GM12872 (cell line): Measurements from ENCODE around the gene PGRMC2.
A peak's percentile ranks its signal among the peaks of the same experiment; 100 is the strongest.

Source experiments
- CTCF ChIP-seq: IDR thresholded peaks from 3 replicates; pipeline ENCODE4 v1.5.1; 2011; ENCODE audit warnings: low read depth, mild to moderate bottlenecking, low read length, moderate library complexity; ENCODE audit not compliant: insufficient read depth

Gene PGRMC2

DNA sequence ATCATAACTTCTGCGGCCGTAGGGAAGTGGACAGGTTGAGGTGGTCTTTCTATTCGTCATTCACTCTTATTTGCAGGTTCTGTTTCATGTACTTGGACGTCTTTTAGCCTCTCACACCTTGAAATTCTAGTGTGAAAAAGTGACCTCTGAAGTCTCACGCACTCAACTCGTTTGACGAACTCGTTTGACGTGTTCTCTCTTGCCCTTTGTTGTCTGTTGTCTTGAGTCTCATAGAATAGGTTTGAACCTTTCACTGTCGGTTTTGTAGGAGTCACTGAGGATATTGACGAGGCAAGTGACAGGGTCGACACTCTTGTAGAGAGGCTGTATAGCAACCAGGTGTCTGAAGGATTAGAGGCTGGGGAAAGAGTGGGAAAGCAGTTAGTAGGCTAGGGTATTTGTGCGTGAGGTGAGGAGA is 1.1 kb upstream of the PGRMC2 start:
- no peak for TF ChIP-seq CTCF

GRCh38 chr4:128287871-128288688 is 467 bp upstream of the PGRMC2 start:
- 0 out of 3 replicates have a peak, but pooled peaks have one; percentile 5 for TF ChIP-seq CTCF

DNA sequence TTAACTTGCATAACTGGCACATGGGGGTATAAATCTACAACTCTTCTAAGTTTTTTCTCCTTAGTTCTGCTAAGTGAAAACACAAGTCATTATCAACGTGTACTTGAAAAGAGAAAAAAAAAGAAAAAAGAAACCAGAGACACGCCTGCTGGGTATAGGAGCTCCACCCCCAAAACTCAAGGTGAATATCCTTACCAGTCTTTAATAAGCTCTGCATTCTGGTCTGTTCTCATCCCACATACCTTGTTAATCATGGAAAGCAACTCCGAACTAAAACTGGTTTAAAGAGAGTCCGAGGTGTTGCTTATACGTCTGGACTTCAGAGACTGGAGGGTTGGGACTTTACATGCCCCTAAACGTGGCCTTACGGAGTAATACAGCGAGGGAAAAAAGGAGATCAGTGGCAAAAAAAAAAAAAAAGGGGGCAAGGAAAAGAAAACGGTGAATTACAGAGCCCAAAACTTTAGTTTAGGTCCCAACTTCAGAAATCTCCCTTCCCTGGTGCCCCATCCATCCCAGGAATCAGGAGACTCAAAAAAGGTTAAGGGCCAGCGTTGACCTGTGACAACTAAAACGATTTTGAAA is 1.0 kb downstream of the PGRMC2 start:
- no peak for TF ChIP-seq CTCF

- no peak for TF ChIP-seq CTCF
These were observed 2.3 kb downstream of the PGRMC2 start for GRCh38 chr4:128285085-128285997.

- TF ChIP-seq CTCF: no peak
These were observed 3.3 kb downstream of the PGRMC2 start for GRCh38 chr4:128284317-128284716.

- TF ChIP-seq CTCF: no peak
These were observed 4.5 kb downstream of the PGRMC2 start for GRCh38 chr4:128283071-128283470.

DNA sequence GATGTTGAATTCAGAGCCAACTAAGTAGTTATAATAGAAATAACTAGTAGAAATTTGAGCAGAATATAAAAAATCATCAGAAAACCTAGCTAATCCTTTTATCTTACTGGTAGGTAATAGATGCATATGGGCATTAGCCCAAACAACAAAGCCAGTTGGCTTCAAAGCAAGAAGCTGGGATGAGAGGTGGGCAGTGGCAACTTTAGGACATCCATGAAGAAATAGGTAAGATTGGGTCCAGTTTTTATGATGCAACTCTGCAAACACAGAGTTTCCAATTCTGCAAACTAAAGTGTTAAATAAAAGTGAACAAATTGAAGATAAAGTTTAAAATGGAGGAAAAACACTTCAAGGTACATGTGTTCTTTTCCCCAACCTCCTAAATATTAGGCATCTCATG is 5.1 kb downstream of the PGRMC2 start:
- TF ChIP-seq CTCF: no peak
